Bronchus fibroblast of lung (primary cell): ENCODE data around the gene DGKG. TPM values are rescaled to one million over a fixed set of nuclear protein-coding genes. Genes with fewer than 3 reads are reported as not detected.

Experiments used
- total RNA-seq: library from RNA; depleted of rRNA; stranded (reverse); fragments of >200 nt; gene quantifications from 2 replicates; pipeline ENCODE4 v1.2.3, GENCODE V29; 2015

The DGKG gene
- 0.50 TPM in 1 of 2 replicates, not detected in the other for total RNA-seq

DNA sequence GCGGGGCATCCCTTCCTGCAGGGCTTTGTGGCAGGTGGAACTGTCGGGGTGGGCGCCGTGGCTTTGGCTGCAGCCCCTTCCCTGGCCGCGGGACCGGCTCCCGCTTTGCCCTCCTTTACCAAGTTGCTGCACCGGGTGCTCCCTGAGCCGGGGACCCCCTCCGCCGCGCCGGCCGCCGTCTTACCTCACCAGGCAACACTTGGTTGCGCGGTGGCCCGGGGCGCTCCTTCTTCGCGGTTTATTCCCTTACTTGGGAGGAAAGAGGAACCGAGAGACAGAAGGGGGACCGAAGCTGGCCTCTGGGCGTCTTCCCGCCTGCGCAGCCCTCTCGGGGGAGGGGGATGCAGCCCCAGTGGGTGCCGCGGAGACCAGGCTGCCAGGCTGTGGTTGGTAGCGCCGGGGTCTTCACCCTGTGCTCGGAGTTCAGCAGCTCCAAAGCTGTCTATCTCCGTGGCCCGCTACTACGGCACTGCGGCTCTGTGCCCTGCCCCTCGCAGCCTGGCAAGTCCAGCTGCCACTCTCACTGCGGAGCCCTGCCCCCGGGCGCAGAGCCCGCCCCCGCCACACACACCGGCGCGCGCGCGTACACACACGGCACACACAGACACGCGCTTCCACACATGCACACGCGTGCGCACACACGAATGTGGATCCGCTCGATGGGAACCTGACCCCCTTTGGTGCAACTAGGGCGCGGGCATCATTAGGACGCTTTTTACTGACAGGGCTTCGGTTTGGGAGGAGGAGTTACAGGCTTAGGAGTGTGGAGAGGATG lies at the start of gene DGKG:
TSS of gene DGKG (minus strand) at position 473 of the 775 bp plus-strand sequence. CDS start 41,775 bp downstream, outside the sequence.

DNA sequence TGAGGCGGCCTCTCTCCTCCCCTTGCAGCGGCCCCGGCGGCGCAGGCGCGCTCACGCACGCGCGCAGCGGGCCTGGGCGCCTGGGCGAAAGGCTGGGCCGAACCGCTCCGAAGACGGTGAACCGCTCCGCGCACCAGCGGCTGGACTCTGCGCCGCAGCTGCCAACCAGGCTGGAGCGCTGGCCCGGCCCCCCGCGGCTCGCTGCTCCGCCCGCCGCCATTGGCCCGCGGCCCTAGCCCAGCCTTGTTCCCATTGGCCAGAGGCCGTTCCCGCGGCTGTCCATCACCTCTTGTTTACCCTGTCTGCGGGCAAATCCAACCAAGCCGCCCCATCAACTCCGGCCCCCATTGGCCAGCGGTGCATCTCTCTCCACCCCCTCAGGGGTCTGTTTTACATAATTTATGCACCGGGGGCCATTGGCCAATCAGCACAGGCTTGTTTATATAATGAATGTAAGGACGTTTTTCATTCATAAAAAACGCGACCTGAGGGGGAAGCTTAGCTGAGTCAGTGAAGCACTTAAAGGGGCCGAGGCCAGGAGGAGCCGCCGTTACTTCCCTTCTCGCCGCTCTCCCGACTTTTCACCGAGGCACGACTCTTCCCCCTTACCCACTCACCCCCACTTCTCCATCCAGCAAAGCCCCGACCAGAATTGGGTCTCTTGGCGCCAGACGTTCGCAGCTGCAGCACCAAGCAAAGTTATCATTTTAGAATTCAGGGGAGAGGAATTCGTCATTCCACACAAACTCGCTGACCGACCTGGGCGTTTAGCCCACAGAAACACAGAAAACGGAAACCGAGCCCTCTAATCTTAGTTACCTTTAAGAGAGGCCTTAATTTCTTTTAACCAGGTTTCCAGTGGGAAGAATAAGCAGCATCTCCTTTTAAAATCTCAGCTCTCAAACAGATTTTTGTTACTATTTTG lies 252.8 kb downstream of the DGKG start, which contains the start of gene ETV5:
TSS of gene ETV5 (minus strand) at position 149 of the 925 bp plus-strand sequence. CDS start 3,221 bp downstream, outside the sequence.

Other genes starting within 250 kb of the DGKG start
- 0.34 and 0.59 TPM in 2 replicates for gene CRYGS, start 182.1 kb upstream of the DGKG start, total RNA-seq
- gene TBCCD1, start 205.1 kb upstream of the DGKG start, total RNA-seq, result 11.0 and 11.3 TPM in 2 replicates
- gene DNAJB11, start 208.5 kb upstream of the DGKG start, total RNA-seq, result 44.4 and 53.1 TPM in 2 replicates